Measurements from ENCODE around the gene LPIN1. TPM values are rescaled to one million over a fixed set of nuclear protein-coding genes. Genes with fewer than 3 reads are reported as not detected.

The LPIN1 gene
- total and polyA plus RNA-seq, 10 donors: 12.3 to 55.7 (median 34.8) TPM

DNA sequence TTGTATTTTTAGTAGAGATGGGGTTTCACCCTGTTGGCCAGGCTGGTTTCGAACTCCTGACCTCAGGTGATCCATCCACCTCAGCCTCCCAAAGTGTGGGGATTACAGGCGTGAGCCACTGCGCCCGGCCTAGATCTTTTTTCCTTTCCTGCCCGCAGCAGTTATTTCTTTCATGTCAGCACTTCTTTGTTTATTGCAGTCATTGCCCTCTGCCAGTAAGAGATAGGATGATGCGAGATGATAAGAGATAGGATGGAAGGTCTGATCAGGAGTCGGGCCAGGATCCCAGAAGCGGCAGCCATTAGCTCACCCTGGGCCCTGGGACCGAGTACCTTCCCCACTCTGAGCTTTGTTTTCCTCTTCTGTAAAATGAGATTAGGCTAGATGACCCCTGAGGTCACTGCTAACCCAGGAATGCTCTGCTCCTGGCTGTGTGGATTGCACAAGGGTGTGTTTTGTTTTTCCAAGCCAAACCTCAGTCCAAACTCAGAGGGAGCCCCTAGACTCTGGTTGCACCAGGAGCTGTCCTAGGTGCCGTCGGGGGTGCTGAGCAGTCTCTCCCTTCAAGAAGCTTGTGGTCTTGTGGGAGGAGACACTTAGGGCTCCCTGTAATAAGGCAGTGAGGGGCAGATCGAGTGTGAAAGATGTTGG, 63.3 kb downstream of the LPIN1 start:
- Histone ChIP-seq H3K4me1 (peaks cover 0 to 9% (median 0%) of the 10 kb centered on the region in 6 donors), H3K27ac (no peak overlapping the region), H3K4me3 (no peak overlapping the region), H3K27me3 (replicated peaks in 1 of 7) (no peaks in the 10 kb centered on the region), H3K9me3 (no peaks in the 10 kb centered on the region), H3K36me3 (peaks cover 4 to 98% (median 43%) of the 10 kb centered on the region in 6 donors)
- WGBS, 5 donors: 91 to 96% (median 92%) methylated on average over 11 to 12 of the region's 12 CpGs
- DNase-seq: no peak
- no peak for TF ChIP-seq POLR2AphosphoS5 (IDR thresholded peaks at IDR 0.05)
- TF ChIP-seq POLR2A (IDR thresholded peaks at IDR 0.05): no peak
- TF ChIP-seq, protein P1, sequence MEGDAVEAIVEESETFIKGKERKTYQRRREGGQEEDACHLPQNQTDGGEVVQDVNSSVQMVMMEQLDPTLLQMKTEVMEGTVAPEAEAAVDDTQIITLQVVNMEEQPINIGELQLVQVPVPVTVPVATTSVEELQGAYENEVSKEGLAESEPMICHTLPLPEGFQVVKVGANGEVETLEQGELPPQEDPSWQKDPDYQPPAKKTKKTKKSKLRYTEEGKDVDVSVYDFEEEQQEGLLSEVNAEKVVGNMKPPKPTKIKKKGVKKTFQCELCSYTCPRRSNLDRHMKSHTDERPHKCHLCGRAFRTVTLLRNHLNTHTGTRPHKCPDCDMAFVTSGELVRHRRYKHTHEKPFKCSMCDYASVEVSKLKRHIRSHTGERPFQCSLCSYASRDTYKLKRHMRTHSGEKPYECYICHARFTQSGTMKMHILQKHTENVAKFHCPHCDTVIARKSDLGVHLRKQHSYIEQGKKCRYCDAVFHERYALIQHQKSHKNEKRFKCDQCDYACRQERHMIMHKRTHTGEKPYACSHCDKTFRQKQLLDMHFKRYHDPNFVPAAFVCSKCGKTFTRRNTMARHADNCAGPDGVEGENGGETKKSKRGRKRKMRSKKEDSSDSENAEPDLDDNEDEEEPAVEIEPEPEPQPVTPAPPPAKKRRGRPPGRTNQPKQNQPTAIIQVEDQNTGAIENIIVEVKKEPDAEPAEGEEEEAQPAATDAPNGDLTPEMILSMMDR (IDR thresholded peaks at IDR 0.05 in 8 of 11, conservative IDR thresholded peaks at IDR 0.05 in 3 of 11): no peak
- intact Hi-C loops (cut with DNase I; ENCODE audit: low total_unique reads): no loop called here

DNA sequence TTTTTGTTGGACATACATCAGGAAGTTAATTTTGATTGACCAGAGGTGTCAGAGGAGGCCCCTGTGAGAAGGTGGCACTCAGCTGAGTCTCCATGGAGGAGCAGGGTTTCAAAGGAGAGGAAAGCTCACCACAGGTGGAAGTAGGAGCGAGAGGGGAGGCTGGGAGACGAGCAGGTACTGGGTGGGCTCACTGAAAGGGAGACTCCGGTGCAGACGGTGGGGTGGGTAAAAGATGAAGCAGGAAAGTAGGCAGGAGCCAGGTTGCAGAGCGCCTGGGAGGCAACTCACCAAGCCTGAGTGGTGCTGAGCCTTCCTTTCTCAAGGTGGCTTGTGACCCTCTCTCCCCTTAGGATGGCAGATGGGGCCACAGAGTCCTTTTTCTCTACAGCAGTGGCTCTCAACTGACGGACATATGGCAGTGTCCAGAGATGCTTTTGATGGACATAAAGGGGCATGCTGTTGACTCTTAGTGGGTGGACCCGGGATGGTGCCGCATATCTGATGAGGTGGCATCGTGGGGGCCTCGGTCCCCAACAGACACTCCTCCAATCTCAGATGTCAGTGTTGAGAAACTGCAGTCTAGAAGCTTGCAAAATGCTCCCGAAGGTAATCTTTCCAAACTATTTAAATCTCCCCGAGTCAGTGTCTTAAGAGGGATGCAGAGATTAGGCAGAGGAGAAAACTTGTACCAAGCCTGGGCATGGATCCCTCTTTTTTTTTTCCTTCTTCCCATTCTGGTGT, 64.0 kb downstream of the LPIN1 start:
- Histone ChIP-seq H3K4me3 (no peak overlapping the region), H3K4me1 (peaks cover 0 to 9% (median 0%) of the 10 kb centered on the region in 6 donors), H3K36me3 (peaks cover 6 to 98% (median 43%) of the 10 kb centered on the region in 6 donors), H3K9me3 (no peaks in the 10 kb centered on the region), H3K27me3 (replicated peaks in 1 of 7) (no peaks in the 10 kb centered on the region), H3K27ac (no peak overlapping the region)
- WGBS, 5 donors: 89 to 97% (median 96%) methylated on average over 12 of the region's 12 CpGs
- intact Hi-C loops (cut with DNase I; ENCODE audit: low total_unique reads): no loop called here
- no peak for DNase-seq
- TF ChIP-seq, protein P1 (IDR thresholded peaks at IDR 0.05 in 8 of 11, conservative IDR thresholded peaks at IDR 0.05 in 3 of 11): no peak
- TF ChIP-seq POLR2AphosphoS5 (IDR thresholded peaks at IDR 0.05) (no peak), POLR2A (IDR thresholded peaks at IDR 0.05) (no peak)

DNA sequence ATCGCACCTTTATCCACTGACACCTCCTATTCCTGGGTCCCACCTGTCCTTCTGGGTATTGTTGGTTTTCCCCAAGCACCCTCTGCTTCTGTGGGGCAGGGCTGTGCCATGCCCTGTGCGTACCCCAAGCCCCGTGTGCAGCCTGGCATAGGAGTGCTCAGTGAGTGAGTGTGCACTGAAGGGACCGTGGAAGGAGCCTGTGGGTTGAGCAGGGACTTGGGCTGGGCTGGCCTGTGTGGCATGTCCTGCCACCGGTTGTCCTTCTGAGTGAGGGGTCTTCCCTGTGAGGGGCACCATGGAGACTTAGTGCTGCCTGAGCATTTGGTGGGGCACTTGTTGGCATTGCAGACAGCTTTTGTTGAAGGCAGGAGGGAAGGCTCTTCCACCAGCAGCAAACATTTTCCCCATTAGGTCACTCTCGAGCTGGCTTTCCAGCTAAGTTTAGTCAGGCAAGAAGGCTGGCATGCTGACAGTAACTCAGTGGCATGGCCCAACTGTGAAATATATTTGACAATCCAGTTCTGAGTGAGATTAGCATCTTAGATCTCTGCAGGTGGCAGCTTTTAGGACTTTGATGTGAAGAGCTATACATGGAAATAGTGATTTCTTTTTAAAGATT, 64.7 kb downstream of the LPIN1 start:
- Histone ChIP-seq H3K4me1 (peaks cover 0 to 9% (median 0%) of the 10 kb centered on the region in 6 donors), H3K27ac (no peak overlapping the region), H3K27me3 (replicated peaks in 1 of 7) (no peaks in the 10 kb centered on the region), H3K36me3 (peaks cover 4 to 98% (median 43%) of the 10 kb centered on the region in 6 donors), H3K9me3 (no peaks in the 10 kb centered on the region), H3K4me3 (no peak overlapping the region)
- 94 to 97% (median 95%) methylated on average over 3 to 6 of the region's 6 CpGs for WGBS, 5 donors
- intact Hi-C loops (cut with DNase I; ENCODE audit: low total_unique reads): no loop called here
- DNase-seq: no peak
- TF ChIP-seq POLR2AphosphoS5 (IDR thresholded peaks at IDR 0.05) (no peak), POLR2A (IDR thresholded peaks at IDR 0.05) (no peak)
- TF ChIP-seq, protein P1 (IDR thresholded peaks at IDR 0.05 in 8 of 11, conservative IDR thresholded peaks at IDR 0.05 in 3 of 11): no peak
